Endothelial cell of umbilical vein (primary cell): ENCODE data around the gene DMPK. TPM values are rescaled to one million over a fixed set of nuclear protein-coding genes. Genes with fewer than 3 reads are reported as not detected.

Experiments
- BruUV-seq: library from RNA; stranded (reverse); fragments of 400-500 nt; replicated peaks from 2 replicates; lab custom pipeline; 2021; lab: Mats Ljungman, UMichigan
- CTCF ChIA-PET: fragments of 300-600, 350-600 bp; sonication (Branson Sonifier 250); formaldehyde crosslinking; loops from one replicate; lab custom pipeline; 2021; ENCODE audit warnings: antibody characterized with exemption, inconsistent platforms; lab: Charles Lee
- POLR2A ChIA-PET: fragments of 300-600, 350-600 bp; sonication (Branson Sonifier 250); formaldehyde crosslinking; loops from one replicate; lab custom pipeline; 2021; ENCODE audit warnings: antibody characterized with exemption, inconsistent platforms; lab: Charles Lee
- DNase-seq: peaks from one replicate; pipeline ENCODE4 v3.0.0-alpha.2; 2011; ENCODE audit warnings: low read depth, low spot score
- FAIRE-seq: peaks from 2 replicates; lab custom pipeline; 2011; peaks lifted over from hg19 to GRCh38; lab: Jason Lieb, UNC
- H2AFZ ChIP-seq: 2 replicates; pipeline ENCODE4 v1.6.0; 2012; ENCODE audit warnings: low read depth, low read length, control low read depth, inconsistent platforms
- H3K27ac ChIP-seq: 2 replicates; pipeline ENCODE4 v1.5.1; 2011; ENCODE audit warnings: low read depth, mild to moderate bottlenecking, control low read depth, low read length, moderate library complexity; ENCODE audit not compliant: insufficient read depth
- H3K27me3 ChIP-seq, 2 experiments: 2 replicates each; pipeline versions ENCODE4 v1.6.0 to v1.6.1; 2011; ENCODE audit warnings: low read length in 2 of 2, mixed read lengths in 1 of 2; ENCODE audit not compliant: control insufficient read depth in 2 of 2, insufficient read depth in 2 of 2
- H3K36me3 ChIP-seq, 2 experiments: 2 replicates in 1 of 2; 3 replicates in 1 of 2; pipeline ENCODE4 v1.5.1; 2011; ENCODE audit warnings: low read length in 2 of 2, mild to moderate bottlenecking in 1 of 2, moderate library complexity in 1 of 2; ENCODE audit not compliant: control insufficient read depth in 2 of 2, insufficient read depth in 2 of 2; ENCODE audit errors: extremely low read depth in 1 of 2
- H3K4me1 ChIP-seq: 3 replicates; pipeline ENCODE4 v1.5.1; 2011; ENCODE audit warnings: mild to moderate bottlenecking, low read length; ENCODE audit not compliant: control insufficient read depth, insufficient read depth; ENCODE audit errors: extremely low read depth
- H3K4me2 ChIP-seq: 2 replicates; pipeline ENCODE4 v1.6.1; 2011; ENCODE audit warnings: low read length, control low read depth, mixed read lengths; ENCODE audit not compliant: insufficient read depth
- H3K4me3 ChIP-seq, 3 experiments: fragments of 200-600 bp in 1 of 3; sonication (generic), shearing (Covaris generic) in 1 of 3; replicated peaks in 1 of 3; 2 replicates each; pipeline ENCODE4 v1.5.1; 2011 to 2016; ENCODE audit warnings: control low read depth in 3 of 3, low read length in 3 of 3, mild to moderate bottlenecking in 2 of 3, inconsistent platforms in 1 of 3, low read depth in 1 of 3, moderate library complexity in 1 of 3; ENCODE audit not compliant: insufficient read depth in 1 of 3
- H3K79me2 ChIP-seq: 2 replicates; pipeline ENCODE4 v1.6.0; 2012; ENCODE audit warnings: low read length, inconsistent platforms; ENCODE audit not compliant: control insufficient read depth, insufficient read depth
- H3K9ac ChIP-seq: replicated peaks from 2 replicates; pipeline ENCODE3; 2011; ENCODE audit warnings: low read length, control low read depth; ENCODE audit not compliant: insufficient read depth; ENCODE audit errors: extremely low read depth
- H3K9me1 ChIP-seq: replicated peaks from 3 replicates; pipeline ENCODE4 v1.6.0; 2011; ENCODE audit warnings: mild to moderate bottlenecking, low read length; ENCODE audit not compliant: control insufficient read depth, insufficient read depth; ENCODE audit errors: extremely low read depth
- H3K9me3 ChIP-seq: replicated peaks from 2 replicates; pipeline ENCODE4 v1.5.1; 2012; ENCODE audit warnings: low read length, inconsistent platforms; ENCODE audit not compliant: control insufficient read depth, insufficient read depth
- H4K20me1 ChIP-seq: replicated peaks from 2 replicates; pipeline ENCODE3; 2011; ENCODE audit warnings: mild to moderate bottlenecking, low read length; ENCODE audit not compliant: control insufficient read depth, insufficient read depth; ENCODE audit errors: extremely low read depth
- EZH2 ChIP-seq: IDR thresholded peaks from 2 replicates; pipeline ENCODE4 v1.6.1; 2012; ENCODE audit warnings: borderline replicate concordance, low read depth, mild to moderate bottlenecking, moderate library complexity, low read length, inconsistent platforms; ENCODE audit not compliant: severe bottlenecking
- FOS ChIP-seq: IDR thresholded peaks from 2 replicates; pipeline ENCODE4 v1.6.1; 2011; ENCODE audit warnings: mild to moderate bottlenecking, low read length, moderate library complexity, borderline replicate concordance; ENCODE audit not compliant: insufficient read depth
- GATA2 ChIP-seq: IDR thresholded peaks from 2 replicates; pipeline ENCODE4 v1.7.0; 2011; ENCODE audit warnings: low read depth, mild to moderate bottlenecking, moderate library complexity, mixed read lengths, low read length; ENCODE audit not compliant: insufficient read length, insufficient read depth
- JUN ChIP-seq: IDR thresholded peaks from 2 replicates; pipeline ENCODE4 v1.6.1; 2011; ENCODE audit warnings: borderline replicate concordance, low read depth; ENCODE audit not compliant: insufficient read length, insufficient read depth
- MYC ChIP-seq: IDR thresholded peaks from one replicate; pipeline ENCODE4 v1.6.1; 2011; ENCODE audit warnings: mild to moderate bottlenecking, low read depth, low read length
- POLR2A ChIP-seq: IDR thresholded peaks from 2 replicates; pipeline ENCODE4 v1.6.1; 2012; ENCODE audit warnings: low read depth, mild to moderate bottlenecking, control low read depth, low read length
- POLR2AphosphoS5 ChIP-seq: IDR thresholded peaks from 2 replicates; pipeline ENCODE4 v1.6.1; 2012; ENCODE audit warnings: low read depth, mild to moderate bottlenecking, control low read depth, low read length, moderate library complexity; ENCODE audit not compliant: insufficient read depth
- dilution Hi-C: fragments of 300-500 bp; cut with MboI; formaldehyde crosslinking; loops from one replicate; pipeline ENCODE4 v1.15.0; 2019; ENCODE audit warnings: low sequenced_read_pairs; ENCODE audit not compliant: extremely low pct_ligation_motif_present
- intact Hi-C: fragments of 100-400 bp; cut with micrococcal nuclease; formaldehyde crosslinking; loops from one replicate; pipeline ENCODE4 v1.10.0; 2022
- polyA plus RNA-seq, 4 experiments: library from polyadenylated mRNA; depleted of rRNA in 3 of 4; stranded (reverse) in 3 of 4; unstranded in 1 of 4; fragments of >200 nt; gene quantifications; 2 replicates each; pipeline versions ENCODE4 v1.2.1 to v1.2.3, GENCODE V29; 2011 to 2012; ENCODE audit warnings: missing spikeins in 1 of 4
- total RNA-seq: library from RNA; stranded (reverse); gene quantifications from 2 replicates; pipeline ENCODE4 v1.2.3, GENCODE V29; 2021
- TF ChIP-seq, protein P1 (sequence below): IDR thresholded peaks from 2 replicates; pipeline ENCODE4 v1.6.1; 2011; ENCODE audit not compliant: insufficient read depth, insufficient read length
- TF ChIP-seq, protein P2 (sequence below), 2 donors: IDR thresholded peaks; 1 replicate in 1 of 2; 2 replicates in 1 of 2; pipeline ENCODE4 v1.5.1; 2011; ENCODE audit warnings: low read length in 2 of 2, mild to moderate bottlenecking in 2 of 2, moderate library complexity in 2 of 2, control low read depth in 1 of 2, inconsistent platforms in 1 of 2, low read depth in 1 of 2; ENCODE audit not compliant: insufficient read depth in 1 of 2; ENCODE audit errors: extremely low read depth in 1 of 2

Gene DMPK
- total and polyA plus RNA-seq, 2 donors (not counting 3 experiments of a cell fraction or from before 2014, with no cell fraction given) = 36.6 to 73.3 TPM

GRCh38 chr19:45771311-45771933 lies 10.9 kb downstream of the DMPK start:
- dilution Hi-C loops = no loop called here
- Histone ChIP-seq H3K27me3 (no peaks in the 10 kb centered on the region), H4K20me1 (no peaks in the 10 kb centered on the region), H3K9me3 (no peaks in the 10 kb centered on the region), H3K27ac (no peak overlapping the region), H3K79me2 (peaks cover 2% of the 10 kb centered on the region), H3K36me3 (peaks cover 3% of the 10 kb centered on the region in 2 experiments), H3K9ac (no peak overlapping the region), H3K9me1 (no peaks in the 10 kb centered on the region), H3K4me1 (peaks cover 14% of the 10 kb centered on the region), H2AFZ (no peak overlapping the region), H3K4me3 (no peak overlapping the region), H3K4me2 (peak overlapping the region; percentile 9)
- FAIRE-seq (no peak), DNase-seq (no peak)
- BruUV-seq = no TSS peak
- TF ChIP-seq GATA2 (no peak), JUN (no peak), POLR2AphosphoS5 (no peak)
- intact Hi-C loops = no loop called here
- POLR2A ChIA-PET = interaction anchor here (1.2 to 1.5 kb wide), 3 partner anchors 41 to 92 kb away, joined by 3 to 4 read pairs (median 3); no protein-coding TSS in a partner anchor
- CTCF ChIA-PET = interaction anchor here (2.5 to 5.1 kb wide), 3 partner anchors 10 to 30 kb away, joined by 29 to 125 read pairs (median 66); partner anchors contain the start of genes DMPK and DMWD

DNA sequence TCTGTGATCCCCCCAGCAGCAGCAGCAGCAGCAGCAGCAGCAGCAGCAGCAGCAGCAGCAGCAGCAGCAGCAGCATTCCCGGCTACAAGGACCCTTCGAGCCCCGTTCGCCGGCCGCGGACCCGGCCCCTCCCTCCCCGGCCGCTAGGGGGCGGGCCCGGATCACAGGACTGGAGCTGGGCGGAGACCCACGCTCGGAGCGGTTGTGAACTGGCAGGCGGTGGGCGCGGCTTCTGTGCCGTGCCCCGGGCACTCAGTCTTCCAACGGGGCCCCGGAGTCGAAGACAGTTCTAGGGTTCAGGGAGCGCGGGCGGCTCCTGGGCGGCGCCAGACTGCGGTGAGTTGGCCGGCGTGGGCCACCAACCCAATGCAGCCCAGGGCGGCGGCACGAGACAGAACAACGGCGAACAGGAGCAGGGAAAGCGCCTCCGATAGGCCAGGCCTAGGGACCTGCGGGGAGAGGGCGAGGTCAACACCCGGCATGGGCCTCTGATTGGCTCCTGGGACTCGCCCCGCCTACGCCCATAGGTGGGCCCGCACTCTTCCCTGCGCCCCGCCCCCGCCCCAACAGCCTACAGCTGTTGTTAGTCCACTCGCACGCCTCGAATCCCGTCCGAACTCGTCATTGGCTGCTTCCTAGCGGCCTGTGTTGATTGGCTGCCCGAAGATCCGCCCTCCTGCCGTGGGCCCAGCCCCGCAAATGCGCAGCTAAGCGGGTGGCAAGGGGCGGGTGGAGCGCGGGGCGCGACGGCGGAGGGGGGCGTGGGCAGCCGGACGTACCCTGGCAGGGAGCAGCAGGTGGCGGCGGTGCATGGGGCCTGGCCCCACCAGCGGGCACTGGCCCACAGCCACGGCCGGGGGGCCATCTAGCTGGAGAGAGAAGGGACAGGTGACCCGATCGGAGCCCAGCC lies 11.8 kb downstream of the DMPK start:
- peak overlapping the region; percentile 21 for H3K27ac ChIP-seq
- intact Hi-C loops (loop anchor here (1.0 kb wide), 3 partner anchors 9 to 29 kb away; partner anchors contain the start of gene DMWD), dilution Hi-C loops (no loop called here)
- no peak overlapping the region for H3K9ac ChIP-seq
- peak overlapping the region; percentile 19 for H2AFZ ChIP-seq
- H3K9me1 ChIP-seq = no peaks in the 10 kb centered on the region
- DNase-seq (peak; percentile 98), FAIRE-seq (peak; percentile 99)
- H3K4me2 ChIP-seq = peak overlapping the region; percentile 71
- ChIA-PET POLR2A (interaction anchor here (0.6 to 2.2 kb wide), 10 partner anchors 18 to 272 kb away, joined by 3 to 9 read pairs (median 4); partner anchors contain the start of genes FBXO46, PPM1N and QPCTL), CTCF (interaction anchor here (0.7 to 6.7 kb wide), 23 partner anchors 10 to 232 kb away, joined by 3 to 125 read pairs (median 4); partner anchors contain the start of genes DMPK, DMWD, QPCTL and SNRPD2)
- peaks cover 2% of the 10 kb centered on the region for H3K79me2 ChIP-seq
- no peaks in the 10 kb centered on the region for H4K20me1 ChIP-seq
- H3K4me3 ChIP-seq = peak overlapping the region; percentile 13 to 49 (median 45)
- H3K9me3 ChIP-seq = no peaks in the 10 kb centered on the region
- BruUV-seq = no TSS peak
- peaks cover 14% of the 10 kb centered on the region for H3K4me1 ChIP-seq
- no peaks in the 10 kb centered on the region for H3K27me3 ChIP-seq
- peaks cover 3% of the 10 kb centered on the region in 2 experiments for H3K36me3 ChIP-seq
- peak; percentile 70 for TF ChIP-seq POLR2A
- TF ChIP-seq, protein P1, sequence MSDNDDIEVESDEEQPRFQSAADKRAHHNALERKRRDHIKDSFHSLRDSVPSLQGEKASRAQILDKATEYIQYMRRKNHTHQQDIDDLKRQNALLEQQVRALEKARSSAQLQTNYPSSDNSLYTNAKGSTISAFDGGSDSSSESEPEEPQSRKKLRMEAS = no peak
- TF ChIP-seq FOS = no peak
- TF ChIP-seq EZH2 = no peak
- peak; percentile 82 for TF ChIP-seq POLR2AphosphoS5
- no peak for TF ChIP-seq GATA2
- TF ChIP-seq, protein P2, sequence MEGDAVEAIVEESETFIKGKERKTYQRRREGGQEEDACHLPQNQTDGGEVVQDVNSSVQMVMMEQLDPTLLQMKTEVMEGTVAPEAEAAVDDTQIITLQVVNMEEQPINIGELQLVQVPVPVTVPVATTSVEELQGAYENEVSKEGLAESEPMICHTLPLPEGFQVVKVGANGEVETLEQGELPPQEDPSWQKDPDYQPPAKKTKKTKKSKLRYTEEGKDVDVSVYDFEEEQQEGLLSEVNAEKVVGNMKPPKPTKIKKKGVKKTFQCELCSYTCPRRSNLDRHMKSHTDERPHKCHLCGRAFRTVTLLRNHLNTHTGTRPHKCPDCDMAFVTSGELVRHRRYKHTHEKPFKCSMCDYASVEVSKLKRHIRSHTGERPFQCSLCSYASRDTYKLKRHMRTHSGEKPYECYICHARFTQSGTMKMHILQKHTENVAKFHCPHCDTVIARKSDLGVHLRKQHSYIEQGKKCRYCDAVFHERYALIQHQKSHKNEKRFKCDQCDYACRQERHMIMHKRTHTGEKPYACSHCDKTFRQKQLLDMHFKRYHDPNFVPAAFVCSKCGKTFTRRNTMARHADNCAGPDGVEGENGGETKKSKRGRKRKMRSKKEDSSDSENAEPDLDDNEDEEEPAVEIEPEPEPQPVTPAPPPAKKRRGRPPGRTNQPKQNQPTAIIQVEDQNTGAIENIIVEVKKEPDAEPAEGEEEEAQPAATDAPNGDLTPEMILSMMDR (IDR thresholded peaks at IDR 0.05; ENCODE audit: extremely low read depth in 1 of 2, insufficient read depth in 1 of 2, low read depth in 1 of 2, low read length in 2 of 2) = peak; percentile 92 to 98
- TF ChIP-seq MYC = no peak
- TF ChIP-seq JUN = no peak
